IPS-20b (cell line): ENCODE data around the gene GNB5.

ENCODE experiments used
- H3K27ac ChIP-seq: one replicate; pipeline ENCODE4 v1.5.1; 2013; ENCODE audit warnings: low read length
- H3K27me3 ChIP-seq: 2 replicates; pipeline ENCODE4 v1.6.1; 2013; ENCODE audit warnings: mild to moderate bottlenecking, low read length, inconsistent platforms; ENCODE audit not compliant: insufficient read depth
- H3K36me3 ChIP-seq: 2 replicates; pipeline ENCODE4 v1.6.1; 2013; ENCODE audit warnings: low read depth, mild to moderate bottlenecking, inconsistent platforms, low read length, moderate library complexity; ENCODE audit not compliant: insufficient read depth
- H3K4me1 ChIP-seq: 2 replicates; pipeline ENCODE4 v1.6.1; 2013; ENCODE audit warnings: mild to moderate bottlenecking, control low read depth, inconsistent platforms, low read length, moderate library complexity; ENCODE audit not compliant: insufficient read depth
- H3K4me3 ChIP-seq: 2 replicates; pipeline ENCODE4 v1.5.1; 2013; ENCODE audit warnings: mild to moderate bottlenecking, low read length, inconsistent platforms
- H3K9ac ChIP-seq: 2 replicates; pipeline ENCODE4 v1.6.1; 2013; ENCODE audit warnings: low read depth, mild to moderate bottlenecking, inconsistent platforms, low read length, moderate library complexity
- H3K9me3 ChIP-seq: 2 replicates; pipeline ENCODE4 v1.6.1; 2013; ENCODE audit warnings: mild to moderate bottlenecking, low read depth, low read length, inconsistent platforms; ENCODE audit not compliant: insufficient read depth

Gene GNB5

DNA sequence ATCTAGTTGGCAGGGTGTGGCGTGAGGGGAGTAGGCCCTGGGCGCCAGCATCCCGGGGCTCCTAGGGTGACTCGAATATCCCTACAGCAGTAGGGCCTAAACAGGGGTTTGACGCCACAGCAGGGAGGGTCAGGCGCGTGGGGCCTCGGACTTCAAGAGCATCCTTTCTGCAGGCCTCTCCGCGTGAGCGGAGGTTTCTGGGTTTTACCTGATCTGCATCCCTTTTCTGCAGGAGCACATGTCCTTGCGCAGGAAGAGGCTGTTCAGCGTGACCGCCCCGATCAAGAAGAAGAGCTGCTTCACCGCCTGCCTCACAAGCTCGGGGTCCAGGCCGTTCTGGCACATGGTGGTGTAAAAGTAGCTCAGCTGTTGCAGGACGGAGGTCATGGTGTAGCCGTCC lies 13.5 kb upstream of the GNB5 start:
- peaks cover 44% of the 10 kb centered on the region for H3K36me3 ChIP-seq

GRCh38 chr15:52200831-52201365 lies 9.7 kb upstream of the GNB5 start:
- no peaks in the 10 kb centered on the region for H3K4me1 ChIP-seq
- H3K27me3 ChIP-seq = no peaks in the 10 kb centered on the region
- no peaks in the 10 kb centered on the region for H3K9me3 ChIP-seq
- no peak overlapping the region for H3K9ac ChIP-seq
- H3K27ac ChIP-seq = no peak overlapping the region
- peaks cover 39% of the 10 kb centered on the region for H3K36me3 ChIP-seq
- H3K4me3 ChIP-seq = no peak overlapping the region

More for the DNA sequence above, 13.5 kb upstream of the GNB5 start:
- Histone ChIP-seq H3K27ac (no peak overlapping the region), H3K9me3 (no peaks in the 10 kb centered on the region), H3K4me3 (no peak overlapping the region), H3K9ac (no peak overlapping the region), H3K27me3 (no peaks in the 10 kb centered on the region), H3K4me1 (no peaks in the 10 kb centered on the region)

DNA sequence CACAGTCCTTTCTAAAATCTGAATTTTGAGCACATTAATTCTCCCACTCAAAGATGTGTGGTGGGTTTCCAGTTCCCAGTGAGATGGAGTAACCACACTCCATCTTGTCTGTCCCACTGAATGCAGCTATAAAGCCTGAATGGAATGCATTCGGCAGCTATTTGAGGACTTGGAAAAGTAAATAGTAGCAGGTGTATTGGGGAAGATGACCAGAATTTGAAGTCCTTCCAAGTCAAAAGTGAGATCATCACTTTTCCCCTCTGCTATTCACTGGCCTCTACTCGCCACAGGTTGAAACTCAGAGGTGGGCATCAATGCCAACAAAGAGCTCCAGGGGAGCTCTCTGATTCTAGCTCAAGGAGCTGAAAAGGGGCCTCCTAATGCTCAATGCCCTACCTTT lies 8.1 kb upstream of the GNB5 start:
- Histone ChIP-seq H3K27me3 (no peaks in the 10 kb centered on the region), H3K9me3 (no peaks in the 10 kb centered on the region), H3K27ac (no peak overlapping the region), H3K36me3 (peaks cover 28% of the 10 kb centered on the region; the same call in 1 of the 2 replicates), H3K9ac (no peak overlapping the region), H3K4me1 (no peaks in the 10 kb centered on the region), H3K4me3 (no peak overlapping the region)

DNA sequence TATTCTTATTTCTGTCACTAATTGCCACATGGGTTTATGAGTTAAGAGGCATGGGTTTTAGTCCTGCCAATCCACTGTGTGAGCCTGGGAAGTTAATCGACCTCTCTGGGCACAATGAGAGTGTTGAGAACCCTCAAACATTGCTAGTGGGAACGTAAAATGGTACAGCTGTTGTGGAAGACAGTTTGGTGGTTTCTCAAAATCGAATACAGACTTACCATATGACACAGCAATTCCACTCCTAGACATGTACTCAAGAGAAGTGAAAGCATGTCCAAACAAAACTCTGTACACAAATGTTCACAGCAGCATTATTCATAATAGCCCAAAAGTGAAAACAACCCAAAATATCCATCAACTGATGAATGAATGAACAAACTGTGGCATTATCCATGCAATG lies 5.7 kb upstream of the GNB5 start:
- Histone ChIP-seq H3K4me3 (no peak overlapping the region), H3K36me3 (peaks cover 33% of the 10 kb centered on the region; the same call in 1 of the 2 replicates), H3K9me3 (no peaks in the 10 kb centered on the region), H3K27me3 (no peaks in the 10 kb centered on the region), H3K27ac (no peak overlapping the region), H3K4me1 (no peaks in the 10 kb centered on the region), H3K9ac (no peak overlapping the region)

- H3K27ac ChIP-seq = no peak overlapping the region
- H3K9me3 ChIP-seq = no peaks in the 10 kb centered on the region
- H3K27me3 ChIP-seq = no peaks in the 10 kb centered on the region
- H3K4me1 ChIP-seq = no peaks in the 10 kb centered on the region
- H3K36me3 ChIP-seq = peaks cover 30% of the 10 kb centered on the region; the same call in 1 of the 2 replicates
- H3K4me3 ChIP-seq = no peak overlapping the region
- H3K9ac ChIP-seq = no peak overlapping the region
Measured at GRCh38 chr15:52193791-52194190, 2.6 kb upstream of the GNB5 start.

DNA sequence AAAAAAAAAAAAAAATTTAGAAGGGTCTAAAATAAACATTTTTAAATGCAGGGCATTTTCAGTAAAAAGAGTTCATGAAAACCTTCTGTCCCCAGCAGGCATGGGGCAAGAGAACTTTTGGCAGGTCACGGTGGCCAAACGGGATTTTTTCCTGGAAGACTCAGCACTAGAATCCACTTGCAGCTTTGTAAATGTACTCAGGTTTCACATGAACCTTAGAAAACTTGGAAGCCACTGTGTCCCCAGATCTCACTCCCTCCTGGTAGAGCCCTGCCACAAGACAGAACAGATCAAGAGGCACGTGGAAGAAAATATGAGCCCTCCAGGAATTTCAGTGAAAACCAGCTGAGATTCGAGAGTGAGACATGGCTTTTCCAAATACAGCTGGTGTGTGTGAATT lies 2.1 kb upstream of the GNB5 start:
- Histone ChIP-seq H3K4me1 (no peaks in the 10 kb centered on the region), H3K9me3 (no peaks in the 10 kb centered on the region), H3K36me3 (peaks cover 30% of the 10 kb centered on the region; the same call in 1 of the 2 replicates), H3K27ac (no peak overlapping the region), H3K9ac (no peak overlapping the region), H3K4me3 (no peak overlapping the region), H3K27me3 (no peaks in the 10 kb centered on the region)

GRCh38 chr15:52186651-52187486 lies 4.3 kb downstream of the GNB5 start:
- H3K27me3 ChIP-seq = peaks cover 4% of the 10 kb centered on the region
- no peak overlapping the region for H3K9ac ChIP-seq
- no peaks in the 10 kb centered on the region for H3K36me3 ChIP-seq
- no peaks in the 10 kb centered on the region for H3K4me1 ChIP-seq
- H3K9me3 ChIP-seq = no peaks in the 10 kb centered on the region
- no peak overlapping the region for H3K27ac ChIP-seq
- no peak overlapping the region for H3K4me3 ChIP-seq

DNA sequence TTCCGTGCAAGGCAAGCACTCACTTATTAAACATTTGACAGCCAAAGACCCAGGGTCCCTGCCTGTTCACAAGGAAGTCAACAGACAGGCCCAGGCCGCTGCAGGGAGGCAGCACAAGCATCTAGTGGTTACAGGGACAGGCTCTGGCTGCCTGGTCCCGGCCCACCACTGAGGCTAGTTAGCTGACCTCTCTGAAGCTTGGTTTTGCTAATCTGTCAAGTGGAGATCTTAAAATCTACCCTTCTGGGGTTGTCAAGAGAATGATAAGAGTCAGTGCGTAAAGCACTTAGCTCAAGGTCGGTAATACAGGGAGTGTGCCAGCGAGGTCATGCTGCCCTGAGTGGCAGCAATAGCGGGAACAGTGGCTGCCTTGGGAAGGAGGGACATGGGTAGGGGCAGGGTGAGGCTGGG lies 6.0 kb downstream of the GNB5 start:
- Histone ChIP-seq H3K4me1 (no peaks in the 10 kb centered on the region; the same call in 1 of the 2 replicates), H3K27me3 (peaks cover 20% of the 10 kb centered on the region), H3K9me3 (no peaks in the 10 kb centered on the region), H3K9ac (no peak overlapping the region), H3K36me3 (no peaks in the 10 kb centered on the region), H3K4me3 (no peak overlapping the region), H3K27ac (no peak overlapping the region)

GRCh38 chr15:52184721-52185120 lies 6.5 kb downstream of the GNB5 start:
- Histone ChIP-seq H3K27ac (no peak overlapping the region), H3K9ac (no peak overlapping the region), H3K36me3 (no peaks in the 10 kb centered on the region), H3K9me3 (no peaks in the 10 kb centered on the region), H3K27me3 (peaks cover 23% of the 10 kb centered on the region), H3K4me1 (no peaks in the 10 kb centered on the region; the same call in 1 of the 2 replicates), H3K4me3 (no peak overlapping the region)

DNA sequence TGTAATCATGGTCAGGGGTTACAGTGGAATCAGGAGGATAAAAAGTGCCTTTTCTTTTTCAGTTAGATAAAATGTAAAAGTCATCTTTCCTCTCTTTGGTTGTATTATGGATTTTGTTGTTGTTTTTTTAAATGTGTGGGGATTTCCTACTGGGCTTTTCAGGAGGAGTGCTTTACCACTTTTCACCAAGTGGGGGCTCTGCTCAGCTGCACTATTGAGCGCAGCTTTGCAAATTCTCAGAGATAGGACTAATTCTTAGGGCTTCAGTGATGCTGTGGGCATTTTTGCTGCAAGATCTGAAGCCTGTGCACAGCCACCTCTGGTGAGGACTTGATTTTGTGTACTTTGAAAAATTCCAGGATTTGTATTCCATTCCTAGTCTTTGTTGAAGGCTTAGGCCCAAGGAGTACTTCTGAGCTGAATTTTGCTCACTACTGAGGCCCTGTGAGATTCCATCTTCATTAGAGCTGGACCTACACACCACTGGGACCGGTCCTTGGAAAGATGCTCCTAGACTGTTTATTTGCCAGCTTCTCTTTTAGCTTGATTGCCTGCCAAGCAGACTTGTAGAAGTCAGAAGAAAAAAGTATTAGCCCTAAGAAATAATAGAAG lies 7.5 kb downstream of the GNB5 start:
- H3K4me3 ChIP-seq = no peak overlapping the region
- peaks cover 24% of the 10 kb centered on the region for H3K27me3 ChIP-seq
- H3K4me1 ChIP-seq = peaks cover under 1% of the 10 kb centered on the region; the same call in 1 of the 2 replicates
- no peak overlapping the region for H3K27ac ChIP-seq
- H3K9me3 ChIP-seq = no peaks in the 10 kb centered on the region
- H3K36me3 ChIP-seq = no peaks in the 10 kb centered on the region
- H3K9ac ChIP-seq = no peak overlapping the region

GRCh38 chr15:52181938-52182780 lies 9.0 kb downstream of the GNB5 start:
- Histone ChIP-seq H3K36me3 (no peaks in the 10 kb centered on the region), H3K27ac (no peak overlapping the region), H3K27me3 (peaks cover 29% of the 10 kb centered on the region), H3K4me3 (no peak overlapping the region), H3K4me1 (peaks cover 8% of the 10 kb centered on the region; the same call in 1 of the 2 replicates), H3K9ac (no peak overlapping the region), H3K9me3 (no peaks in the 10 kb centered on the region)
